Neural cell (in vitro differentiated cells): ENCODE measurements around the gene PIM3. TPM values are rescaled to one million over a fixed set of nuclear protein-coding genes. Genes with fewer than 3 reads are reported as not detected.

ENCODE experiments used
- H2AFZ ChIP-seq: fragments of 200-600, 300-800 bp; sonication (generic), shearing (Covaris generic); 2 replicates; pipeline ENCODE4 v1.6.0; 2014; ENCODE audit warnings: low read depth, mild to moderate bottlenecking, antibody characterized with exemption, low read length, moderate library complexity
- H3F3A ChIP-seq: fragments of 200-600 bp; shearing (Covaris generic); 2 replicates; pipeline ENCODE4 v1.6.1; 2016; ENCODE audit warnings: mild to moderate bottlenecking, moderate library complexity, mixed read lengths, antibody characterized with exemption, low read length; ENCODE audit not compliant: insufficient read depth, poor library complexity, severe bottlenecking
- H3K27ac ChIP-seq: fragments of 200-600, 300-800 bp; sonication (generic), shearing (Covaris generic); 2 replicates; pipeline ENCODE4 v1.5.1; 2014; ENCODE audit warnings: mild to moderate bottlenecking, low read length, moderate library complexity
- H3K27me3 ChIP-seq: fragments of 300-800, 200-600 bp; sonication (generic), shearing (Covaris generic); 2 replicates; pipeline ENCODE4 v1.6.0; 2014; ENCODE audit warnings: mild to moderate bottlenecking, low read depth, low read length, moderate library complexity; ENCODE audit not compliant: insufficient read depth
- H3K36me3 ChIP-seq: fragments of 300-800, 200-600 bp; sonication (generic), shearing (Covaris generic); 2 replicates; pipeline ENCODE4 v1.5.1; 2014; ENCODE audit warnings: mild to moderate bottlenecking, antibody characterized with exemption, low read length, moderate library complexity; ENCODE audit not compliant: insufficient read depth
- H3K4me2 ChIP-seq: fragments of 300-800, 200-600 bp; sonication (generic), shearing (Covaris generic); 2 replicates; pipeline ENCODE4 v1.6.0; 2014; ENCODE audit warnings: mild to moderate bottlenecking, low read length
- H3K4me3 ChIP-seq: fragments of 300-800, 200-600 bp; sonication (generic), shearing (Covaris generic); 2 replicates; pipeline ENCODE4 v1.5.1; 2014; ENCODE audit warnings: mild to moderate bottlenecking, low read length, moderate library complexity
- H3K79me2 ChIP-seq: fragments of 200-600 bp; shearing (Covaris generic); replicated peaks from 2 replicates; pipeline ENCODE4 v1.6.0; 2014; ENCODE audit warnings: mild to moderate bottlenecking, low read length, moderate library complexity; ENCODE audit not compliant: insufficient read depth
- H3K9ac ChIP-seq: fragments of 300-800, 200-600 bp; sonication (generic), shearing (Covaris generic); 2 replicates; pipeline ENCODE4 v1.6.1; 2016; ENCODE audit warnings: mild to moderate bottlenecking, low read length, mixed read lengths
- H3K9me2 ChIP-seq: fragments of 200-600 bp; shearing (Covaris generic); 2 replicates; pipeline ENCODE4 v1.6.1; 2016; ENCODE audit warnings: mild to moderate bottlenecking, low read length, mixed read lengths; ENCODE audit not compliant: insufficient read depth
- H3K9me3 ChIP-seq: fragments of 200-600, 300-800 bp; sonication (generic), shearing (Covaris generic); 2 replicates; pipeline ENCODE4 v1.6.1; 2016; ENCODE audit warnings: mild to moderate bottlenecking, mixed run types, low read length, moderate library complexity, mixed read lengths
- H4K20me1 ChIP-seq: fragments of 200-600 bp; shearing (Covaris generic); 2 replicates; pipeline ENCODE4 v1.6.1; 2016; ENCODE audit warnings: mild to moderate bottlenecking, mixed run types; ENCODE audit not compliant: insufficient read depth
- EP300 ChIP-seq: fragments of 450-650 bp; conservative IDR thresholded peaks from 2 replicates; pipeline ENCODE4 v1.6.1; 2014; ENCODE audit warnings: antibody characterized with exemption, mild to moderate bottlenecking, moderate library complexity; ENCODE audit not compliant: poor library complexity, severe bottlenecking
- EZH2 ChIP-seq: fragments of 200-600, 300-800 bp; shearing (Covaris generic), sonication (generic); IDR thresholded peaks from 2 replicates; pipeline ENCODE4 v1.6.1; 2014; ENCODE audit warnings: antibody characterized with exemption, low read length, borderline replicate concordance, mild to moderate bottlenecking; ENCODE audit not compliant: insufficient read depth, poor library complexity, severe bottlenecking
- MXI1 ChIP-seq: fragments of 450-650 bp; conservative IDR thresholded peaks from 2 replicates; pipeline ENCODE4 v1.6.1; 2014; ENCODE audit warnings: antibody characterized with exemption, mild to moderate bottlenecking; ENCODE audit not compliant: poor library complexity, severe bottlenecking
- POLR2AphosphoS5 ChIP-seq: IDR thresholded peaks from 2 replicates; pipeline ENCODE4 v1.6.1; 2012
- RAD21 ChIP-seq: fragments of 450-650 bp; conservative IDR thresholded peaks from 2 replicates; pipeline ENCODE4 v1.6.1; 2014; ENCODE audit warnings: antibody characterized with exemption, mild to moderate bottlenecking, moderate library complexity
- SMC3 ChIP-seq: fragments of 450-650 bp; conservative IDR thresholded peaks from 2 replicates; pipeline ENCODE4 v1.6.1; 2014; ENCODE audit warnings: antibody characterized with exemption, mild to moderate bottlenecking, moderate library complexity; ENCODE audit not compliant: poor library complexity
- TAF1 ChIP-seq: IDR thresholded peaks from 2 replicates; pipeline ENCODE4 v1.6.1; 2012; ENCODE audit warnings: low read depth
- polyA plus RNA-seq: library from polyadenylated mRNA; depleted of rRNA; stranded (reverse); fragments of >200 nt; gene quantifications from 2 replicates; pipeline ENCODE4 v1.2.3, GENCODE V29; 2014
- TF ChIP-seq, protein P1 (sequence below): IDR thresholded peaks from 2 replicates; pipeline ENCODE4 v1.6.1; 2012; ENCODE audit warnings: borderline replicate concordance
- TF ChIP-seq, protein P2 (sequence below): fragments of 450-650 bp; IDR thresholded peaks from 2 replicates; pipeline ENCODE4 v1.5.1; 2014; ENCODE audit warnings: antibody characterized with exemption, mild to moderate bottlenecking, moderate library complexity; ENCODE audit not compliant: poor library complexity, severe bottlenecking

PIM3 gene
- polyA plus RNA-seq, 1 donor from 2014 or later, result 28.7 TPM

DNA sequence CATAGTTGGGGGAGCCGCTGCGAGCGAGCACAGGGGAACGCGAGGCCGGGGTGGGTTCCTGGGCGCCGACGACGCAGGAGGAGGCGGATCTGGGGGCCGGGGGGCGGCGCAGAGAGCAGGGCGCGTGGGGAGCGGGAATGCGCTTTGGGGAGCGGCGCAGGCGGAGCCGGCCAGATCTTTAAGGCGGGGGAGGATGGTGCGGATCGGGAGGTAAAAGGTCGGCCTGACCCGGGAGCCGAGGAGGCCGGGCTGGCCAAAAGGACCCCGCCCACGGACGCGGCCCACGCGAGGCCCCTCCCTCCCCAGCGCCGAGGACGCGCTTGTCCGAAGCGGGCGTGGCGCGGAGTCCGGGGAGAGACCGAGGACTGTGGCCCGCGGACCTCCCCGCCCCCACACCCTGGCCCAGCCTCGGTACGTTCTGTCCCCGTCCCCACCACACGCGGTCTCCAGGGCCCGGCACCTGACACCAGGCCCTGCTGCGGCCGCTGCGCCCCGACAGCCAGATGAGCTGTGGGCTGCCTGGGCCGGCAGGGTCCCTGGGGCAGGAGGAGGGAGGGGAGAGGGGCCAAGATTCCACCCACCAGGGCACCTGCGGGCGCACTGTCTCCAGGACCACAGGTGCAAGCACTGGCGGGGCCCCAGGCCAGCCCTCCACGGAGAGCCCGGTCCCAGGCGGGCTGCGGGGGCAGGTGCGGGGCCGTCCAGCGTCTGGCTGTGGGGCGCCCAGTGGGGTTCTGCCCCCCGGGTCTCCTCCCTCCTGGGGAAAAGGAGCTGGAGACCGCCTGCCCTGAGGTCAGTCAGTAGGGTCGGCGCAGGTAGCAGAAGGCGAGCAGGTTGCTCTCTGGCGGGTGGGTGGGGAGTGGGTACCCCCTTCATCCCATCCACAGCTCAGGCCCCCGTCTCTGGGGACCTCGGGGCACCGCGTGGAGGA is 10.9 kb downstream of the PIM3 start:
- H3K9me3 ChIP-seq, result no peaks in the 10 kb centered on the region
- no peaks in the 10 kb centered on the region for H3F3A ChIP-seq
- H3K27me3 ChIP-seq, result peaks cover 23% of the 10 kb centered on the region
- H3K9ac ChIP-seq, result no peak overlapping the region
- H2AFZ ChIP-seq, result no peak overlapping the region
- no peaks in the 10 kb centered on the region for H4K20me1 ChIP-seq
- H3K36me3 ChIP-seq, result no peaks in the 10 kb centered on the region
- no peaks in the 10 kb centered on the region for H3K9me2 ChIP-seq
- no peaks in the 10 kb centered on the region for H3K79me2 ChIP-seq
- H3K4me3 ChIP-seq, result peak overlapping the region; percentile 5
- TF ChIP-seq, protein P1, sequence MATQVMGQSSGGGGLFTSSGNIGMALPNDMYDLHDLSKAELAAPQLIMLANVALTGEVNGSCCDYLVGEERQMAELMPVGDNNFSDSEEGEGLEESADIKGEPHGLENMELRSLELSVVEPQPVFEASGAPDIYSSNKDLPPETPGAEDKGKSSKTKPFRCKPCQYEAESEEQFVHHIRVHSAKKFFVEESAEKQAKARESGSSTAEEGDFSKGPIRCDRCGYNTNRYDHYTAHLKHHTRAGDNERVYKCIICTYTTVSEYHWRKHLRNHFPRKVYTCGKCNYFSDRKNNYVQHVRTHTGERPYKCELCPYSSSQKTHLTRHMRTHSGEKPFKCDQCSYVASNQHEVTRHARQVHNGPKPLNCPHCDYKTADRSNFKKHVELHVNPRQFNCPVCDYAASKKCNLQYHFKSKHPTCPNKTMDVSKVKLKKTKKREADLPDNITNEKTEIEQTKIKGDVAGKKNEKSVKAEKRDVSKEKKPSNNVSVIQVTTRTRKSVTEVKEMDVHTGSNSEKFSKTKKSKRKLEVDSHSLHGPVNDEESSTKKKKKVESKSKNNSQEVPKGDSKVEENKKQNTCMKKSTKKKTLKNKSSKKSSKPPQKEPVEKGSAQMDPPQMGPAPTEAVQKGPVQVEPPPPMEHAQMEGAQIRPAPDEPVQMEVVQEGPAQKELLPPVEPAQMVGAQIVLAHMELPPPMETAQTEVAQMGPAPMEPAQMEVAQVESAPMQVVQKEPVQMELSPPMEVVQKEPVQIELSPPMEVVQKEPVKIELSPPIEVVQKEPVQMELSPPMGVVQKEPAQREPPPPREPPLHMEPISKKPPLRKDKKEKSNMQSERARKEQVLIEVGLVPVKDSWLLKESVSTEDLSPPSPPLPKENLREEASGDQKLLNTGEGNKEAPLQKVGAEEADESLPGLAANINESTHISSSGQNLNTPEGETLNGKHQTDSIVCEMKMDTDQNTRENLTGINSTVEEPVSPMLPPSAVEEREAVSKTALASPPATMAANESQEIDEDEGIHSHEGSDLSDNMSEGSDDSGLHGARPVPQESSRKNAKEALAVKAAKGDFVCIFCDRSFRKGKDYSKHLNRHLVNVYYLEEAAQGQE, result no peak
- TF ChIP-seq POLR2AphosphoS5, result no peak
- TF ChIP-seq EP300, result no peak
- TF ChIP-seq RAD21, result no peak
- TF ChIP-seq TAF1, result no peak
- no peak for TF ChIP-seq EZH2
- no peak for TF ChIP-seq MXI1
- TF ChIP-seq, protein P2, sequence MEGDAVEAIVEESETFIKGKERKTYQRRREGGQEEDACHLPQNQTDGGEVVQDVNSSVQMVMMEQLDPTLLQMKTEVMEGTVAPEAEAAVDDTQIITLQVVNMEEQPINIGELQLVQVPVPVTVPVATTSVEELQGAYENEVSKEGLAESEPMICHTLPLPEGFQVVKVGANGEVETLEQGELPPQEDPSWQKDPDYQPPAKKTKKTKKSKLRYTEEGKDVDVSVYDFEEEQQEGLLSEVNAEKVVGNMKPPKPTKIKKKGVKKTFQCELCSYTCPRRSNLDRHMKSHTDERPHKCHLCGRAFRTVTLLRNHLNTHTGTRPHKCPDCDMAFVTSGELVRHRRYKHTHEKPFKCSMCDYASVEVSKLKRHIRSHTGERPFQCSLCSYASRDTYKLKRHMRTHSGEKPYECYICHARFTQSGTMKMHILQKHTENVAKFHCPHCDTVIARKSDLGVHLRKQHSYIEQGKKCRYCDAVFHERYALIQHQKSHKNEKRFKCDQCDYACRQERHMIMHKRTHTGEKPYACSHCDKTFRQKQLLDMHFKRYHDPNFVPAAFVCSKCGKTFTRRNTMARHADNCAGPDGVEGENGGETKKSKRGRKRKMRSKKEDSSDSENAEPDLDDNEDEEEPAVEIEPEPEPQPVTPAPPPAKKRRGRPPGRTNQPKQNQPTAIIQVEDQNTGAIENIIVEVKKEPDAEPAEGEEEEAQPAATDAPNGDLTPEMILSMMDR, result no peak
- no peak for TF ChIP-seq SMC3
- no peak overlapping the region for H3K27ac ChIP-seq
- H3K4me2 ChIP-seq, result no peak overlapping the region

DNA sequence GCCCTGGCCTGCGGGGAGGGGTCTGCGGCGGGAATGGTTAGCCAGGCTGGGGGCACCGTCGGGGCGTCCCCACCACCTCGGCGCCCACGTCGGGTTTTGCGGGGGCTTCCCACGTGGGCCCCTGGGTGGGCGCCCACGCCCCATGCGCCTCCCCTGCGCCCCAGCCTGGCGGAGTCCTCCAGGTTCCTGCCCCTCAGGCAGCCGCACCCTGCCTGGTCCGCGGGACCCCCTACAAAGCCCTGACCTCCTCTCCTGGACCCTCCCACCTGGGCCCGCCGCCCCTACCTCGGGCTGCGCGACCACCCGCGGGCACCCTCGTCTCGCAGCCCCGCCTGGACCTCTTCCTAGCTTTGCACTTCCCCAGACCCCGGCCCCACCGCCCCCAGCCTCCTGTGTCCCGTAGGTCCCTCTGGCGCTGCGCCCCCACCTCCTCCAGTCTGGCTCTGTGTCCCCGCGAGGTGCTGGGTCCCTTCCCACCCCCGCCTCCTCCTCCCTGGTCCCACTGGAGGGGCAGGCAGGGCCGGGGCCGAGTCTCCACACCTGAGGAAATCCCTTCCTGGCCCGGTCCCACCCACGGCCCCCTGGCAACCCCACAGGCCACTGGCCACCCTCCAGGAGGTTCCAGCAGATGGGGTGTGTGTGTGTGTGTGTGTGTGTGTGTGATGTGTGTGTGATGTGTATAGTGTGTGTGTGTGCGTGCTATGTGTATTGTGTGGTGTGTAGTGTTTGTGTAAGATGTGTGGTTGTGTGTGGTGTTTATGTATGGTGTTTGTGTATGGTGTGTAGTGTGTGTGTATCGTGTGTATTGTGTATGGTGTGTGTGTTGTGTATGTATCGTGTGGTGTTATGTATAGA is 11.8 kb downstream of the PIM3 start:
- Histone ChIP-seq H3K9ac (no peak overlapping the region), H3K4me2 (no peak overlapping the region), H3K79me2 (no peaks in the 10 kb centered on the region), H3K36me3 (no peaks in the 10 kb centered on the region), H4K20me1 (no peaks in the 10 kb centered on the region), H3K9me2 (no peaks in the 10 kb centered on the region), H3F3A (no peaks in the 10 kb centered on the region), H3K27me3 (peaks cover 23% of the 10 kb centered on the region), H2AFZ (no peak overlapping the region), H3K9me3 (no peaks in the 10 kb centered on the region), H3K27ac (no peak overlapping the region), H3K4me3 (no peak overlapping the region)
- TF ChIP-seq SMC3, result no peak
